HG03066 (cell line): ENCODE data around the gene DLGAP4.
A peak's percentile ranks its signal among the peaks of the same experiment; 100 is the strongest.
"Not testable (repeated sequence)": the region's sequence is repeated elsewhere in the genome, so short reads cannot be mapped to it uniquely, and the experiment has no call there.

ENCODE experiments used
- ATAC-seq: cut with Tn5 transposase; IDR thresholded peaks from one replicate; pipeline ENCODE4 v1.9.1; 2021; ENCODE audit warnings: low read depth; ENCODE audit not compliant: unreplicated experiment

Gene DLGAP4

GRCh38 chr20:36547186-36548005 lies 241.3 kb downstream of the DLGAP4 start:
- no peak for ATAC-seq

- ATAC-seq, result no peak
Measured at GRCh38 chr20:36548006-36548315, 241.8 kb downstream of the DLGAP4 start.

GRCh38 chr20:36548704-36549627 lies 242.8 kb downstream of the DLGAP4 start:
- no peak for ATAC-seq

- ATAC-seq, result no peak
Measured at GRCh38 chr20:36549628-36549941, 243.4 kb downstream of the DLGAP4 start.

- ATAC-seq, result no peak
Measured at GRCh38 chr20:36549942-36550789, 244.0 kb downstream of the DLGAP4 start.

GRCh38 chr20:36550790-36551299 lies 244.7 kb downstream of the DLGAP4 start:
- ATAC-seq, result no peak

- no peak for ATAC-seq
Measured at GRCh38 chr20:36555248-36555647, 249.1 kb downstream of the DLGAP4 start.

- ATAC-seq, result no peak
Measured at GRCh38 chr20:36562724-36563123, 256.6 kb downstream of the DLGAP4 start.

- no peak for ATAC-seq
Measured at GRCh38 chr20:36563374-36563773, 257.2 kb downstream of the DLGAP4 start.

- ATAC-seq, result not testable (repeated sequence)
Measured at GRCh38 chr20:36564078-36564725, 258.1 kb downstream of the DLGAP4 start.

GRCh38 chr20:36564726-36565121 lies 258.6 kb downstream of the DLGAP4 start:
- ATAC-seq, result not testable (repeated sequence)

GRCh38 chr20:36565520-36565919 lies 259.4 kb downstream of the DLGAP4 start:
- ATAC-seq, result no peak

- no peak for ATAC-seq
Measured at GRCh38 chr20:36569847-36570429, 263.8 kb downstream of the DLGAP4 start.

GRCh38 chr20:36571564-36572504 lies 265.7 kb downstream of the DLGAP4 start:
- ATAC-seq, result no peak

GRCh38 chr20:36572701-36573102 lies 266.6 kb downstream of the DLGAP4 start:
- no peak for ATAC-seq

- peak; percentile 54 for ATAC-seq
Measured at GRCh38 chr20:36573103-36573797, 267.1 kb downstream of the DLGAP4 start, which contains the start of gene TGIF2. Gene TGIF2 (plus strand): TSS chr20:36573597. CDS start chr20:36578775, 5,178 bp downstream.

GRCh38 chr20:36573798-36574365 lies 267.7 kb downstream of the DLGAP4 start:
- ATAC-seq, result no peak
